Astrocyte (in vitro differentiated cells and primary cell): ENCODE measurements around the gene ITSN1. TPM values are rescaled to one million over a fixed set of nuclear protein-coding genes. Genes with fewer than 3 reads are reported as not detected.

Experiments used
- DNase-seq: peaks from one replicate; pipeline ENCODE4 v3.0.0-alpha.2; 2010; ENCODE audit warnings: low read depth
- FAIRE-seq: peaks from 2 replicates; lab custom pipeline; 2011; peaks lifted over from hg19 to GRCh38; lab: Jason Lieb, UNC
- H2AFZ ChIP-seq: 2 replicates; pipeline ENCODE4 v1.6.0; 2012; ENCODE audit warnings: low read depth, low read length, inconsistent platforms
- H3K27ac ChIP-seq: 2 replicates; pipeline ENCODE4 v1.5.1; 2011; ENCODE audit warnings: low read depth, low read length, inconsistent platforms
- H3K27me3 ChIP-seq: 2 replicates; pipeline ENCODE4 v1.6.0; 2011; ENCODE audit warnings: low read length, inconsistent platforms; ENCODE audit not compliant: insufficient read depth
- H3K36me3 ChIP-seq: 2 replicates; pipeline ENCODE4 v1.5.1; 2011; ENCODE audit warnings: low read length, inconsistent platforms; ENCODE audit not compliant: insufficient read depth
- H3K4me1 ChIP-seq: 2 replicates; pipeline ENCODE4 v1.5.1; 2011; ENCODE audit warnings: low read length, inconsistent platforms; ENCODE audit not compliant: insufficient read depth
- H3K4me2 ChIP-seq: 2 replicates; pipeline ENCODE4 v1.6.0; 2012; ENCODE audit warnings: low read length, inconsistent platforms
- H3K4me3 ChIP-seq: 2 replicates; pipeline ENCODE4 v1.5.1; 2011; ENCODE audit warnings: low read depth, mild to moderate bottlenecking, low read length, inconsistent platforms; ENCODE audit not compliant: insufficient read depth
- H3K79me2 ChIP-seq: 2 replicates; pipeline ENCODE4 v1.6.0; 2012; ENCODE audit warnings: mild to moderate bottlenecking, low read length, inconsistent platforms; ENCODE audit not compliant: insufficient read depth
- H3K9ac ChIP-seq: 2 replicates; pipeline ENCODE4 v1.6.0; 2012; ENCODE audit warnings: mild to moderate bottlenecking, low read length, inconsistent platforms
- H3K9me3 ChIP-seq: 2 replicates; pipeline ENCODE4 v1.5.1; 2012; ENCODE audit warnings: low read depth, mild to moderate bottlenecking, low read length, inconsistent platforms; ENCODE audit not compliant: insufficient read depth
- H4K20me1 ChIP-seq: 2 replicates; pipeline ENCODE4 v1.6.0; 2012; ENCODE audit warnings: low read length, inconsistent platforms; ENCODE audit not compliant: insufficient read depth
- H3K27ac Mint-ChIP-seq: one replicate; pipeline ENCODE4 v1.8.0; 2021; ENCODE audit warnings: mild to moderate bottlenecking, mixed read lengths; ENCODE audit not compliant: unreplicated experiment
- H3K27me3 Mint-ChIP-seq: one replicate; pipeline ENCODE4 v1.8.0; 2021; ENCODE audit warnings: low read depth, mixed read lengths; ENCODE audit not compliant: unreplicated experiment
- H3K36me3 Mint-ChIP-seq: one replicate; pipeline ENCODE4 v1.8.0; 2021; ENCODE audit warnings: low read depth, mixed read lengths; ENCODE audit not compliant: unreplicated experiment
- H3K4me1 Mint-ChIP-seq: one replicate; pipeline ENCODE4 v1.8.0; 2021; ENCODE audit warnings: low read depth, mixed read lengths; ENCODE audit not compliant: unreplicated experiment
- H3K4me3 Mint-ChIP-seq: one replicate; pipeline ENCODE4 v1.8.0; 2021; ENCODE audit warnings: mild to moderate bottlenecking, moderate library complexity, mixed read lengths; ENCODE audit not compliant: unreplicated experiment
- H3K9me3 Mint-ChIP-seq: one replicate; pipeline ENCODE4 v1.8.0; 2021; ENCODE audit warnings: mild to moderate bottlenecking, mixed read lengths; ENCODE audit not compliant: unreplicated experiment
- EZH2 ChIP-seq: IDR thresholded peaks from 2 replicates; pipeline ENCODE4 v1.6.1; 2012; ENCODE audit warnings: mild to moderate bottlenecking, low read length, inconsistent platforms; ENCODE audit not compliant: insufficient read depth
- total RNA-seq: library from RNA; stranded (reverse); gene quantifications from 2 replicates; pipeline ENCODE4 v1.2.1, GENCODE V29; 2021
- TF ChIP-seq, protein P1 (sequence below): IDR thresholded peaks from 2 replicates; pipeline ENCODE4 v1.5.1; 2011; ENCODE audit warnings: low read depth, mild to moderate bottlenecking, inconsistent platforms, low read length, moderate library complexity; ENCODE audit not compliant: insufficient read depth

The ITSN1 gene
- total RNA-seq, 1 donor from 2014 or later, result 77.3 TPM

- Histone ChIP-seq H4K20me1 (no peaks in the 10 kb centered on the region), H3K4me1 (peaks cover 4% of the 10 kb centered on the region), H3K9me3 (no peaks in the 10 kb centered on the region), H3K27ac (no peak overlapping the region), H3K36me3 (no peaks in the 10 kb centered on the region), H3K9ac (no peak overlapping the region), H2AFZ (no peak overlapping the region), H3K27me3 (no peaks in the 10 kb centered on the region), H3K4me3 (no peak overlapping the region), H3K4me2 (no peak overlapping the region), H3K79me2 (no peaks in the 10 kb centered on the region)
- Mint-ChIP-seq H3K9me3 (no peaks in the 10 kb centered on the region), H3K27me3 (peaks cover 7% of the 10 kb centered on the region), H3K27ac (no peak overlapping the region), H3K36me3 (no peaks in the 10 kb centered on the region), H3K4me3 (no peak overlapping the region), H3K4me1 (peaks cover 4% of the 10 kb centered on the region)
- TF ChIP-seq, protein P1, sequence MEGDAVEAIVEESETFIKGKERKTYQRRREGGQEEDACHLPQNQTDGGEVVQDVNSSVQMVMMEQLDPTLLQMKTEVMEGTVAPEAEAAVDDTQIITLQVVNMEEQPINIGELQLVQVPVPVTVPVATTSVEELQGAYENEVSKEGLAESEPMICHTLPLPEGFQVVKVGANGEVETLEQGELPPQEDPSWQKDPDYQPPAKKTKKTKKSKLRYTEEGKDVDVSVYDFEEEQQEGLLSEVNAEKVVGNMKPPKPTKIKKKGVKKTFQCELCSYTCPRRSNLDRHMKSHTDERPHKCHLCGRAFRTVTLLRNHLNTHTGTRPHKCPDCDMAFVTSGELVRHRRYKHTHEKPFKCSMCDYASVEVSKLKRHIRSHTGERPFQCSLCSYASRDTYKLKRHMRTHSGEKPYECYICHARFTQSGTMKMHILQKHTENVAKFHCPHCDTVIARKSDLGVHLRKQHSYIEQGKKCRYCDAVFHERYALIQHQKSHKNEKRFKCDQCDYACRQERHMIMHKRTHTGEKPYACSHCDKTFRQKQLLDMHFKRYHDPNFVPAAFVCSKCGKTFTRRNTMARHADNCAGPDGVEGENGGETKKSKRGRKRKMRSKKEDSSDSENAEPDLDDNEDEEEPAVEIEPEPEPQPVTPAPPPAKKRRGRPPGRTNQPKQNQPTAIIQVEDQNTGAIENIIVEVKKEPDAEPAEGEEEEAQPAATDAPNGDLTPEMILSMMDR, result no peak
- no peak for TF ChIP-seq EZH2
- DNase-seq (no peak), FAIRE-seq (no peak)
Measured at GRCh38 chr21:33874161-33874560, 231.9 kb downstream of the ITSN1 start.

DNA sequence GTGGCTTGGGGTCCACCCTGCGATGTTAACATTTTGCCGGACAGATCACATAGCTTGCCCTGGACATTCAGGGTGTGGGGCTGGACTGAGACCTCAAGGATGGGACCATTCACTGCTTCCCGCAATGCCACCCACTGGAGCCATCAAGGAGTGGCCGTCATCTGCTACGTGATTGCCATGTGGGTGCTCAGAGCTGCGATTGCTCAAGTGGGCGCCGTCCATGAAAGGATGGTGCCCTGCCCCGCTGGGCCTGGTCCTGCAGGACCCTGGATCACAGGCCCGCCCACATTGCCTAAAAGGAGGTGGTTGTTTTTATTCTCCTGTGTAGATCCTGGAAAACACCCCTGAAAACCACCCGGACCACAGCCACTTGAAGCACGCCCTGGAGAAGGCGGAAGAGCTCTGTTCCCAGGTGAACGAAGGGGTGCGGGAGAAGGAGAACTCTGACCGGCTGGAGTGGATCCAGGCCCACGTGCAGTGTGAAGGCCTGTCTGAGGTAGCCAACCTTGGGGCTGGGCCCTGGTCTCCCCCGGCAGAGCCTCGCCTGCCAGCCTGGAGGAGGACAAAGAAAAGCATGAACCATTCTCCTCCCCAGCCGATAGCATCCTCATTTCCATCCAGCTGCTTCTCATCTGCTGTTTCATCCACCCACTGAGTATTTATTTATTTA lies 232.9 kb downstream of the ITSN1 start:
- no peak overlapping the region for H3K4me3 Mint-ChIP-seq
- peaks cover 9% of the 10 kb centered on the region for H3K27me3 Mint-ChIP-seq
- no peak for TF ChIP-seq EZH2
- TF ChIP-seq, protein P1, result no peak
- H3K27ac Mint-ChIP-seq, result no peak overlapping the region
- H3K9me3 Mint-ChIP-seq, result no peaks in the 10 kb centered on the region
- H3K4me1 Mint-ChIP-seq, result peaks cover 4% of the 10 kb centered on the region
- Histone ChIP-seq H3K27ac (no peak overlapping the region), H3K79me2 (no peaks in the 10 kb centered on the region), H3K4me3 (no peak overlapping the region), H3K4me2 (no peak overlapping the region), H3K9ac (no peak overlapping the region), H2AFZ (no peak overlapping the region), H4K20me1 (no peaks in the 10 kb centered on the region), H3K36me3 (no peaks in the 10 kb centered on the region), H3K9me3 (no peaks in the 10 kb centered on the region), H3K27me3 (no peaks in the 10 kb centered on the region), H3K4me1 (peaks cover 4% of the 10 kb centered on the region)
- no peaks in the 10 kb centered on the region for H3K36me3 Mint-ChIP-seq
- no peak for FAIRE-seq
- no peak for DNase-seq

DNA sequence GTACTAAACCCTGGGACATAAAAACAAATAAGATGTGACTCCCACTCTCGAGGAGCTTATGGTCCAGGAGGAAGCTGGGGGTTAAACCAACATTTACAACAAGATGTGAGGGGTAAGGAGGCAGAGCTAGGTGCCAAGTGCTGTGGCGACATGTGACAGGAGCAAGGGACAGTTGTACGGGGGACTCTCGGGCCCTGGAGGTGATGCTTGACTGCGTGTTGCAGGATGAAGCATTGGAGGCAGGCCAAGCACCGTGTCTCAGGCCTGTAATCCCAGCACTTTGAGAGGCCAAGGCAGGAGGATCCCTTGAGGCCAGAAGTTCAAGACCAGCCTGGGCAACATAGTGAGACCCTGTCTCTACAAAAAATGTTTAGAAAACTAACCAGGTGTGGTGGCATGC lies 236.5 kb downstream of the ITSN1 start:
- Histone ChIP-seq H2AFZ (no peak overlapping the region), H3K4me3 (no peak overlapping the region), H3K27me3 (no peaks in the 10 kb centered on the region), H4K20me1 (no peaks in the 10 kb centered on the region), H3K4me1 (peaks cover 4% of the 10 kb centered on the region), H3K9ac (no peak overlapping the region), H3K9me3 (no peaks in the 10 kb centered on the region), H3K27ac (no peak overlapping the region), H3K79me2 (no peaks in the 10 kb centered on the region), H3K4me2 (no peak overlapping the region), H3K36me3 (no peaks in the 10 kb centered on the region)
- Mint-ChIP-seq H3K4me1 (peaks cover 4% of the 10 kb centered on the region), H3K9me3 (no peaks in the 10 kb centered on the region), H3K36me3 (no peaks in the 10 kb centered on the region), H3K27ac (no peak overlapping the region), H3K27me3 (peaks cover 11% of the 10 kb centered on the region), H3K4me3 (no peak overlapping the region)
- DNase-seq, result no peak
- no peak for FAIRE-seq
- no peak for TF ChIP-seq EZH2
- TF ChIP-seq, protein P1, result no peak
